Endothelial cell (in vitro differentiated cells): Measurements from ENCODE around the gene NPLOC4. TPM values are rescaled to one million over a fixed set of nuclear protein-coding genes. Genes with fewer than 3 reads are reported as not detected.
A peak's percentile ranks its signal among the peaks of the same experiment; 100 is the strongest.

ENCODE experiments used
- DNase-seq: peaks from one replicate; pipeline ENCODE4 v3.0.0; 2021; ENCODE audit warnings: low spot score
- H3K27ac Mint-ChIP-seq: one replicate; pipeline ENCODE4 v1.8.0; 2021; ENCODE audit warnings: mixed read lengths, inconsistent platforms; ENCODE audit not compliant: unreplicated experiment
- H3K27me3 Mint-ChIP-seq: one replicate; pipeline ENCODE4 v1.8.0; 2021; ENCODE audit warnings: mild to moderate bottlenecking, moderate library complexity, mixed read lengths, inconsistent platforms; ENCODE audit not compliant: unreplicated experiment
- H3K36me3 Mint-ChIP-seq: one replicate; pipeline ENCODE4 v1.8.0; 2021; ENCODE audit warnings: mild to moderate bottlenecking, low read depth, mixed read lengths, inconsistent platforms; ENCODE audit not compliant: unreplicated experiment
- H3K4me1 Mint-ChIP-seq: one replicate; pipeline ENCODE4 v1.8.0; 2021; ENCODE audit warnings: mild to moderate bottlenecking, mixed read lengths, inconsistent platforms; ENCODE audit not compliant: unreplicated experiment
- H3K4me3 Mint-ChIP-seq: one replicate; pipeline ENCODE4 v1.8.0; 2021; ENCODE audit warnings: mild to moderate bottlenecking, mixed read lengths, inconsistent platforms; ENCODE audit not compliant: unreplicated experiment
- H3K9me3 Mint-ChIP-seq: one replicate; pipeline ENCODE4 v1.8.0; 2021; ENCODE audit warnings: mixed read lengths, inconsistent platforms; ENCODE audit not compliant: unreplicated experiment
- total RNA-seq: library from RNA; stranded (reverse); fragmentation: NEBNext Ultra II Directional; extraction: Animal tissue kit (Norgen Biotek cat#: 25700); gene quantifications from one replicate; pipeline ENCODE4 v1.2.1, GENCODE V29; 2021; ENCODE audit not compliant: unreplicated experiment
- TF ChIP-seq, protein P1 (sequence below): fragments of 200-600 bp; sonication (generic); IDR thresholded peaks from one replicate; pipeline ENCODE4 v1.5.0; 2021; ENCODE audit warnings: antibody characterized with exemption; ENCODE audit not compliant: unreplicated experiment

Gene NPLOC4
- total RNA-seq, 1 donor from 2014 or later, result 133 TPM

DNA sequence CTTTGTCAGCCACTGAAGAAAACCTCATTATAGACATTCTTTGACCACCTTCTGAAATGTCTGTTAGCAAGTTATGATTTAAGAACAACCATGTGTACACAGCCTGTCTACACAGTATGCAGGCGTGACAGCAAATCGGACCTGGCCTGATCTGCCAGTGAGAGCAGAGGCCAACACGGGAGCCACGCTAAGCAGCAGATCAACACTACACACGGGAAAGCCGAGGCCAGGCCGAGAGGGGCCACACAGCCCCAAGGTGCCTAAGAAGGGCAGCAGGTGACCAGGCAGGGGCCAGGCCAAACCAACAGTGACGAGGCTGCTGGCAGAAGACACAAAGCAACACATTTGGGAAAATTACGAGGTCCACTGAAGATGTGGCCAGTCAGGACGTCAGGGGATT lies 68.5 kb downstream of the NPLOC4 start:
- no peak for DNase-seq
- peaks cover 8% of the 10 kb centered on the region for H3K4me1 Mint-ChIP-seq
- no peak overlapping the region for H3K4me3 Mint-ChIP-seq
- H3K27me3 Mint-ChIP-seq, result peaks cover 2% of the 10 kb centered on the region
- H3K27ac Mint-ChIP-seq, result no peak overlapping the region
- TF ChIP-seq, protein P1, sequence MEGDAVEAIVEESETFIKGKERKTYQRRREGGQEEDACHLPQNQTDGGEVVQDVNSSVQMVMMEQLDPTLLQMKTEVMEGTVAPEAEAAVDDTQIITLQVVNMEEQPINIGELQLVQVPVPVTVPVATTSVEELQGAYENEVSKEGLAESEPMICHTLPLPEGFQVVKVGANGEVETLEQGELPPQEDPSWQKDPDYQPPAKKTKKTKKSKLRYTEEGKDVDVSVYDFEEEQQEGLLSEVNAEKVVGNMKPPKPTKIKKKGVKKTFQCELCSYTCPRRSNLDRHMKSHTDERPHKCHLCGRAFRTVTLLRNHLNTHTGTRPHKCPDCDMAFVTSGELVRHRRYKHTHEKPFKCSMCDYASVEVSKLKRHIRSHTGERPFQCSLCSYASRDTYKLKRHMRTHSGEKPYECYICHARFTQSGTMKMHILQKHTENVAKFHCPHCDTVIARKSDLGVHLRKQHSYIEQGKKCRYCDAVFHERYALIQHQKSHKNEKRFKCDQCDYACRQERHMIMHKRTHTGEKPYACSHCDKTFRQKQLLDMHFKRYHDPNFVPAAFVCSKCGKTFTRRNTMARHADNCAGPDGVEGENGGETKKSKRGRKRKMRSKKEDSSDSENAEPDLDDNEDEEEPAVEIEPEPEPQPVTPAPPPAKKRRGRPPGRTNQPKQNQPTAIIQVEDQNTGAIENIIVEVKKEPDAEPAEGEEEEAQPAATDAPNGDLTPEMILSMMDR, result no peak
- peaks cover 39% of the 10 kb centered on the region for H3K36me3 Mint-ChIP-seq
- no peaks in the 10 kb centered on the region for H3K9me3 Mint-ChIP-seq

DNA sequence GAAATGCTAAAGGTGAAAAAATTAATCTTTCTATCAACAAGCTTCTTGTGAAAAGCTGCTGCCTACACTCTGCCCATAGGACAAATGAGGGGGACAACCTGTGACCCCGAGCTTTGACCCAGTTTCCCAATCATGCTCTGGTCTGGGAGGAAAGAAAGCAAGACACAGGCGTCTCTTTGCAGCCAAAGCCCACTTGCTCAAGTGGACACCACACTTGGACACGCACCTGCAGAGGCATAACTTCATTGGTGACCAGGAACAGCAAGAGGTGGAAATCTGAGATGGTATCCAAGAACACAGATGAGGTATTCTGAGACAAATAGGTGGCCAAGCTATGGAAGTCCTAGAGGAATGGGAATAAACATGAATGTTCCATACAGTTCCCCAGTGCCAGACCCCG lies 69.7 kb downstream of the NPLOC4 start:
- Mint-ChIP-seq H3K27ac (peak overlapping the region; percentile 89), H3K9me3 (no peaks in the 10 kb centered on the region), H3K36me3 (peaks cover 37% of the 10 kb centered on the region), H3K27me3 (peaks cover 2% of the 10 kb centered on the region), H3K4me3 (no peak overlapping the region), H3K4me1 (peaks cover 8% of the 10 kb centered on the region)
- TF ChIP-seq, protein P1, result no peak
- no peak for DNase-seq

DNA sequence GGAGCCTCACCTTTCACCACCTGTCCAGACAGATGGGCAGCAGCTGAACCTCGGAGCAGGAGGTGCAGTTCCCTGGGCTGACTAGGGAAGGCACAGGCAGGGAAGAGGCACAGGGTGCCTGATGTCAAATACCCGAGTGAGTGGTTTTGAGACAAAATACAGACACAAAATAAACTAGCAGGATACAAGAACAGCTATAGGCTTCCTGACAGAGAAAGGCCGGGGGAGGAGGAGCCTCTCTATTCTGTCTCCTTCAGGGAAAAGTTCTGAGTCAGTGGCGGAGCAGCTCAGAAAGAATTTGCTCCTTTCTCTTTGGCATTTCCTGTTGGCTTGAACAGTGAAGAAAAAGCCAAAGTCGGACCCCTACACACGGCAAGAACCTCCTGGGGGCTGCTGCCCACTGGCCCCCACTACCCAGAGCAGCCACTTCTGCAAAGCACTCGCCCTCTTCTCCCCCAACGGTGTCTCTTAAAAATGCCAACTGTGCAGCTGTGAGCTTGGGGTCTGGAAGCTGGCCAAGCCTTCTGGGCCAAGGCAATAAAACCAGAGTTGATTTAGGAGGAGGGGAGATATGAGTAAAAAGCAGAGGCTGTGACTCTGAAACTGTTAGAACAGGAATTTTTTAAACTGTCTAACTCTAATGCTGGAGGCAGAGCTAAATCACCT lies 70.3 kb downstream of the NPLOC4 start:
- Mint-ChIP-seq H3K4me1 (peaks cover 8% of the 10 kb centered on the region), H3K4me3 (no peak overlapping the region)

DNA sequence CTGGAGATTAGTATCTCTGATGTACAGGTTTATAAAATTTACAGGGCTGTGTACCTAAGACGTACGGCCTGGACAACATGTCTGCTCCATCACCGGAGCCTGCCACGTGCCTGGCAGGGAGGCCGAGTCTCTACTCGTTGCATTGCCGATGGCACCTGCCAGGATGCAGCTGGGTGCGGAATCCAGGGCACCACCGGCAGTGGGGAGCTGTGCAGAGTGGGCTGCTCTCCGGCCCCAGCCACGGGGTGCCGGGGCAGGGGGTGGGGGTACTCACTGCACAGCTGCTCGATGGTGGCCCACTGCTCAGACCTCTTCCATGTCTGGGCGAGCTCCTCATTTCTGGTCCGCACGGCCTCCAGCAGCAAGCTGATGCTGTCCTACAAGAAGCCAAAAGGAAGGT lies 71.7 kb downstream of the NPLOC4 start:
- Mint-ChIP-seq H3K36me3 (peaks cover 44% of the 10 kb centered on the region), H3K4me1 (peaks cover 8% of the 10 kb centered on the region)

More for the DNA sequence above, 70.3 kb downstream of the NPLOC4 start:
- H3K27me3 Mint-ChIP-seq, result peaks cover 2% of the 10 kb centered on the region
- H3K36me3 Mint-ChIP-seq, result peaks cover 37% of the 10 kb centered on the region
- DNase-seq, result peak; percentile 28
- TF ChIP-seq, protein P1, result no peak
- H3K9me3 Mint-ChIP-seq, result no peaks in the 10 kb centered on the region
- H3K27ac Mint-ChIP-seq, result peak overlapping the region; percentile 89

DNA sequence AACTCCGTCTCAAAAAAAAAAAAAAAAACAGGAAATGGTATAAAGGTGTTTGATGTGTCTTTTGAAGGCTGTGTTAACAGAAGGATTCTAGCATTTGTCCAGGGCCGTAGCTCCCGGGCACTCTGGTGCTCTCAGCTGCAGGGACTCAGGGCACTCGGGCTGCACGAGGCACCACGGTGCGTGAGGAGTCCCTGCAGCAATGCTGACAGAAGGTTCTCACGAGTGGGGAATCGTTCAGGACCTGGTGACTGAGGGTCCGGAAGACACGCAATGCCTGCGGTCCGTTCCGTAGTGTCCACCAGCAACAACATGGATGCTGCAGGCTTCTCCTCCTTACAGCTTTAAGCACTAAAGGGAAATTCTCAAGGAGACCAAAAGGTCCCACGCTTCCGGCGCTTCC lies 72.1 kb downstream of the NPLOC4 start:
- Mint-ChIP-seq H3K36me3 (peaks cover 42% of the 10 kb centered on the region), H3K4me3 (no peak overlapping the region), H3K4me1 (peaks cover 8% of the 10 kb centered on the region), H3K27ac (no peak overlapping the region), H3K27me3 (peaks cover 2% of the 10 kb centered on the region), H3K9me3 (no peaks in the 10 kb centered on the region)
- no peak for DNase-seq
- TF ChIP-seq, protein P1, result no peak

More for the DNA sequence above, 71.7 kb downstream of the NPLOC4 start:
- DNase-seq, result no peak
- peaks cover 2% of the 10 kb centered on the region for H3K27me3 Mint-ChIP-seq
- H3K27ac Mint-ChIP-seq, result peak overlapping the region; percentile 89
- H3K9me3 Mint-ChIP-seq, result no peaks in the 10 kb centered on the region
- TF ChIP-seq, protein P1, result no peak
- peak overlapping the region; percentile 73 for H3K4me3 Mint-ChIP-seq
